ENCODE data around the gene EXOSC2.

GRCh38 chr9:130696996-130697395, 3.4 kb downstream of the EXOSC2 start:
- TF ChIP-seq POLR2A (IDR thresholded peaks at IDR 0.05; ENCODE audit: insufficient read depth in 1 of 2, low read depth in 2 of 2, low read length in 2 of 2) (no peak), EZH2 (conservative IDR thresholded peaks at IDR 0.05; ENCODE audit: low read depth, low read length) (no peak), MAZ (IDR thresholded peaks at IDR 0.05; ENCODE audit: borderline replicate concordance, low read depth, low read length) (no peak), MAZ (CRISPR knock-in tag; IDR thresholded peaks at IDR 0.05; ENCODE audit: low read depth) (no peak), ZNF121 (CRISPR knock-in tag; IDR thresholded peaks at IDR 0.05) (no peak), ZBTB33 (CRISPR knock-in tag; IDR thresholded peaks at IDR 0.05) (no peak), ZC3H4 (CRISPR knock-in tag; IDR thresholded peaks at IDR 0.05; ENCODE audit: borderline replicate concordance) (no peak), BRCA1 (CRISPR knock-in tag; IDR thresholded peaks at IDR 0.05) (no peak), POLR2AphosphoS5 (IDR thresholded peaks at IDR 0.05; ENCODE audit: low read depth, low read length) (no peak), ZNF407 (CRISPR knock-in tag; IDR thresholded peaks at IDR 0.05; ENCODE audit: not compliant biosample characterization) (no peak), SUZ12 (IDR thresholded peaks at IDR 0.05; ENCODE audit: low read depth, low read length) (no peak), ZNF263 (CRISPR knock-in tag; IDR thresholded peaks at IDR 0.05) (no peak)
